ENCODE measurements around the gene STARD10. TPM values are rescaled to one million over a fixed set of nuclear protein-coding genes. Genes with fewer than 3 reads are reported as not detected.
A peak's percentile ranks its signal among the peaks of the same experiment; 100 is the strongest.
"Not testable (repeated sequence)": the region's sequence is repeated elsewhere in the genome, so short reads cannot be mapped to it uniquely, and the experiment has no call there.

Gene STARD10
- total RNA-seq, 1 donor from 2014 or later = 42.3 TPM

DNA sequence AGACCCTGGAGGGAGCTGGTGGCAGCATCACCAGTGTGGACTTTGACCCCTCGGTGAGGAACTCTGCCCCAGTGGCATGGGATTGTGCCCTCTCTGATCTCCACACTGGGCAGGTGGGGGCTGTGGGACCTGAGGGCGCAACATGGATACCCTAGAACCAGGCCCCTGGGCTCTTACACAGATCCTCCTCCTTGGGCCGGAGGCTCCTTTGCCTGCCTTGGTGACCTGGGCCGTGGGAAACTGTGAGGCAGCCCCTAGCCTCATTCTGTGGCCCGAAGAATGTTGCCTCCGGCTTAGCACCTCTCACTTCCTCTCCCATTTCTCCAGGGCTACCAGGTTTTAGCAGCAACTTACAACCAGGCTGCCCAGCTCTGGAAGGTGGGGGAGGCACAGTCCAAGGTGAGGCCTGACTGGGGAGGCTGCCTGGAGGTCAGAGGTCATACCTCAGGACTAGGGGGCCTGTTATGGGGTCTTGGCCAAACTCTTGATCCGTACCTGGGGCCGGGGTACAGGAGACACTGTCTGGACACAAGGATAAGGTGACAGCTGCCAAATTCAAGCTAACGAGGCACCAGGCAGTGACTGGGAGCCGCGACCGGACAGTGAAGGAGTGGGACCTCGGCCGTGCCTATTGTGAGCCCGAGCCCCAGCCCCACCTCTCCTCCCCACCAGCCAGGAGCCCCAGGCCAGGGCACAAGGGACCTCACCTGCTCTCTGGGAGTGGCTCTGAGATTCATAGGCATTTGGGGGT lies 32.5 kb upstream of the STARD10 start:
- DNase-seq (ENCODE audit: low read depth, low spot score) = no peak

- no peak for DNase-seq (ENCODE audit: low read depth, low spot score)
These were observed 31.8 kb upstream of the STARD10 start for GRCh38 chr11:72825661-72826060.

DNA sequence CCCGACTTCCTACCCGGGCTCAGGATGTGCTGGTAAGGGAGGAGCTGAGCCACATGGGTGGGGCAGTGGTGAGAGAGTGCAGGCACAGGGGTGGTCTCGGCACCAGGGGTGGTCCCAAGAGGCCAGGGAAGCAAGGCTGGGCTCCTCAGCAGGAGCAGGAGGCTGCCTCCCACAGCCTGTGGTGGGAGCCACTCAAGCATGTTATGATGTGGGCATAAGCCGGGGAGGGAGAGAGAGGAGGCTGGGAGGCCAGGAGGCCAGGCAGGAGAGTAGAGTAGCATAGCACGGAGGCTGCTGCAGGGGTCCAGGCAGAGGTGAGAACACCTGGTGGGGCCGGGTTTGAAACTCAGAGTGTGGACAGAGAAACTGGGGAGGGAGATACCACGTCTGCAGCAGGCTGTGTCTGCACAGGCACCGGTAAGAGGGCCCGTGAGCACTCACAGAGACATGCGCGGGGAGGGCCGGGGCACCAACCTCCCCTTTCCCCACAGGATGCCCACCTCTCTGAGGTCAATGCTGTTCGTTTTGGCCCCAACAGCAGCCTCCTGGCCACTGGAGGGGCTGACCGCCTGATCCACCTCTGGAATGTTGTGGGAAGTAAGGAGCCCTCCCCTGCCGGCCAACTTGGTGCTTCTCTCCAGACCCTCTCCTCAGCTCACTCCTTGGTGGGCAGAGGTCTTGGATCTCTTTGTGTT lies 31.1 kb upstream of the STARD10 start:
- DNase-seq (ENCODE audit: low read depth, low spot score) = no peak

DNA sequence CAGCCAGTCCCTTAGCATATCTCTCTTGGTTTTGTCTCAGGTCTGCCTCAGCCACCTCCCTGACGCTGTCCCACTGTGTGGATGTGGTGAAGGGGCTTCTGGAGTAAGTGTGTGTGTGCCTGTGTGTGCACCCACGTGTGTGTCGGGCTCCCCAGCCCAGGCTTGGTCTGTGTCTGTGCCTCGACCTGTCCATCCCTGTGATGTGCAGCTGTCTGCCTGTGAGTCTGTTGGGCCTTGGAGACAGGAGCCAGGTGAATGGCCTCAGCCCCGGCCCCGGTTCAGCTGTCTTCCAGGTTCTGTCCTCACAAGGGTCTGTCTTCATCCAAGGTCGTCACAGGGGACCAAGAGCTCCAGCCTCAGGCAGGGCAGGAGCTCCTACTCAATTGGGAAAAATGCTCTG lies 30.2 kb upstream of the STARD10 start:
- DNase-seq (ENCODE audit: low read depth, low spot score) = no peak

GRCh38 chr11:72823105-72823804 lies 29.4 kb upstream of the STARD10 start:
- DNase-seq (ENCODE audit: low read depth, low spot score) = no peak

DNA sequence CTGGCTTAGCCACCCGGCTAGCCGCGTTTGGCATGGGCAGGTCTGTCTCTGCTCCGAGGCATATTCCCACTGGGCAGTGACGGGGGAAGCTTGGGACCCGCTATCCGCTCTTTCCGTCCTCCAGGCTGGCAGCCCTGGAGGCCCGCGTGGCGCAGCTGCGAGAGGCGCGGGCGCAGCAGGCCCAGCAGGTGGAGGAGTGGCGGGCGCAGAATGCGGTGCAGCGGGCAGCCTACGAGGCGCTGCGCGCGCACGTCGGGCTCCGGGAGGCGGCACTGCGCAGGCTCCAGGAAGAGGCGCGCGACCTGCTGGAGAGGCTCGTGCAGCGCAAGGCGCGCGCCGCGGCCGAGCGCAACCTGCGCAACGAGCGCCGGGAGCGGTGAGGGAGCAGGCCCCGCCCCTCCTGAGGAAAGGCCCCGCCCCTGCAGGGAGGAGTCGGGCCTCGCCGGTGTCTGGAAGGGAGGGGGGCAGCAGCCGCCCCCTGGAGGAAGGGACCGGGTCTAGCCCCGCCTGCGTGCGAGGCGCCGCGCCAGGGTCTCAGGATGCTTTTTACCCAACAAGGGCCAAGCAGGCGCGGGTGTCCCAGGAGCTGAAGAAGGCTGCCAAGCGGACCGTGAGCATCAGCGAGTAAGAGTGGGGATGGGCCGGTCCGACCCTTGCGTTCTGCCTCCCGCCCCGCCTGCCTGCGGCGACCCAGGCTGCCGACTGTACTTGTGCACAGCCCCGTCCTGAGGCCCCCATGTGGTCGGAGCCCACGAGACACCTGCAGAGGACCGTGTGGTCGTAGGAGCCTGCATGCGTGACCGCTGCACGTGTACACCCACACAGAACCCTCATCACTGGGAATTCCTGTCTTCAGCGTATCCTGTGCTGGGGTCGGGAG lies 28.3 kb upstream of the STARD10 start:
- peak; percentile 65 for DNase-seq (ENCODE audit: low read depth, low spot score)

DNA sequence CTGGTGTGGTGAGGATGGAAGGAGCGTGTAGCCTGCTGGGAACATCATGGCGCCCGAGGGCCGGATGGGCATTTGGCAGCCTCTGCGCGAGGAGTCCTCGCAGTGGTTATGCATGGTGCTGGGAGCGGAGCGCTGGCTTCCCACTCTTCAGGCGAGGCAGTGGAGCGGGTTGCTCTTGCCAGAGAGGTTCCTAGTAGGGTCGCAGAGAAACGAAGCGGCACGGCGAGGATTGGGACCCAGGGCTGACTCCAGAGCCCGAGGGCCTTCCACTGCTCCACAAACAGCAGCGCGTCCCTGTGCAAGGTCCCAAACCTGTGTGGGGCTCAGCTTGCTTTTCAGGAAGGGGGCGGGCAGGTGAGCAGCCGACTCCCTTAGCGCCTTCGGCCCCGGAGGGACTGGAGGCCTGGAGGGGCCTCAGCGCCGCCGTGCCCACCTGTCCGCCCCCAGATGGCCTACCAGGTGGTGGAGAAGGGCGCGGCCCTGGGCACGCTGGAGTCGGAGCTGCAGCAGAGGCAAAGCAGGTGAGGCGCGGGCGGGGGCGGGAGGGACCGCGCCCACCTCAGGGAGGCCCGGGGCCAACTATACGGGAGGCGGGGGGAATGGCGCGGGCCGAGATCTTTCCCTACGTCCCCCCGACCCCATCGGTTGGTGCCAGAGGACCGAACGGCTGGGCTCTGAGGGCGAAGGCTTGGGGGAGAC lies 27.5 kb upstream of the STARD10 start:
- no peak for DNase-seq (ENCODE audit: low read depth, low spot score)

DNA sequence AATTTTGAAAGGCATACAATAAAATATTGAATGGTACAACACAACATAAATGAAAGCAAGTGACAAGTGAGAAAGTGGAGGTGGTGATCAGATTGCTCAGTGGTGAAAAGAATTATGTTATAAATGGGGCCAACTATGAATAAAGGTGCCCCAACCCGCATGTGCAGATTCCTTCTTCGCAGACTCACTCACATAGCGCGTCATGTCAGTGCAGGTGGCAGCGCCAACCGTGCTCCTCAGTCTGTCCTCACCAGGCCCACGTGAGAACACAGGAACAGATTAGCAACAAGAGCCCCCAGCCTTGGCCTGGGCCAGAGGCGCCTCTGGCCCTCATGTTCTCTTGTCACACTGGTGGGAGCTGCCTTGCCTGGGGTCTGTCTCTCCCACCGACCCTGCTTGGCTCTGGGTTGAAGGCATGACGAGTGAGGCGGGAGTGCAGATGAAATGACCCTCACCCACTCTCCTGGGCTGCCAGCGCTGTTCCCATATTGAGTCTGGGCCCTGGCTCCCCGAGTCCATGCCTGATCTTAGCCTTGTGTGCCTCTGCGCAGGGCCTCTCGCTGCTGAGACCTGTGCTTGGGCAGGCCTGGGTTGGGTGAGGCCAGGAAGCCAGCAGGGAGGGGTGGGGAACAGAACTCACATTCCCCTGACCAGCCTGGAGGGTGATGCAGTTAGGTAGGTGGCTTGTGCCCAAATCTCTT lies 26.7 kb upstream of the STARD10 start:
- DNase-seq (ENCODE audit: low read depth, low spot score) = no peak

DNA sequence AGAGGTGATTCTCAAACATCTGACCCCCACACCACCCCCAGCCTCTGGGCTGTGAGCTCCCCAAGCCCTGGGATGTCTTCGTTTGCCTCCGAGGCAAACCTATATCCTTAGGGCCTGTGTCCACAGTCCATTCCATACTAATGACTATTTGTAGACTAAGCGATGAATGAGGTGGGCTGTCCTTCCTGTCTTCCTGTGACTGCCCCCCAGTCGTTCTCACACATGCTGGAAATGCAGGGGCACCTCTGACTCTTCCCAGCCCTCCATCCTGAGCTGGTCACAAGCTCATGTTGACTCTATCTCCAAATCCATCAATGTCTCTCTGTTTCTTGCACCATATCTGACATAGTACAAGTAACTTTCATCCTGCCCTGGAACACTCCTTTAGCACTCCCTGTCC lies 25.1 kb upstream of the STARD10 start:
- no peak for DNase-seq (ENCODE audit: low read depth, low spot score)

GRCh38 chr11:72817966-72818365 lies 24.1 kb upstream of the STARD10 start:
- DNase-seq (ENCODE audit: low read depth, low spot score) = no peak

DNA sequence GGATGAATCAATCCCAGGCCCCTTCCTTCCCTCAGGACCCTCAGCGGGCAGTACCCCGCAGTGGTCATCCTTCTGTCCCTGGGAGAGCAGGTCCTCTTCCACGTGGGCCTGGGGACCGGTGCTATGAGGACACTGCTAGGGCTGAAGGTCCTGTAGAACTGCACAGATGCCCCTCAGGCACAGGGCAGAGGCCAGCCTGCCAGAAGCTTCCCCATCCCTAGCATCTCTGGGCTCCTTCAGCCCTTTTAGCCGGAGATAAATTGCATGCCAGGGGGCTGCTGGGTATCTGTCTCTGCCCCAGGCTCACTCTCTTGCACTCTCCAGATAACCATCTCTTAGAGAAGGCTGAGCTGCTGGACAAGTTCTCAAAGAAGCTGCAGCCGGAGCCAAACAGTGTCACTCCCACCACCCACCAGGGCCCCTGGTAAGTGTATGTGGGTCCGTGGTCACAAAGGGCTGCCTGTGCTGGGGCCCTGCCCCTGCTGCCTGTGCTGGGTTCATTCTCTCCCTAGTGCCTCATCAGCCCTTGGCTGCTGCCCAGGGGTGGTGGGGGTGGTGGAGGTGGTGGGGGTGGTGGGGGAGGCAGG lies 22.6 kb upstream of the STARD10 start:
- DNase-seq (ENCODE audit: low read depth, low spot score) = no peak

DNA sequence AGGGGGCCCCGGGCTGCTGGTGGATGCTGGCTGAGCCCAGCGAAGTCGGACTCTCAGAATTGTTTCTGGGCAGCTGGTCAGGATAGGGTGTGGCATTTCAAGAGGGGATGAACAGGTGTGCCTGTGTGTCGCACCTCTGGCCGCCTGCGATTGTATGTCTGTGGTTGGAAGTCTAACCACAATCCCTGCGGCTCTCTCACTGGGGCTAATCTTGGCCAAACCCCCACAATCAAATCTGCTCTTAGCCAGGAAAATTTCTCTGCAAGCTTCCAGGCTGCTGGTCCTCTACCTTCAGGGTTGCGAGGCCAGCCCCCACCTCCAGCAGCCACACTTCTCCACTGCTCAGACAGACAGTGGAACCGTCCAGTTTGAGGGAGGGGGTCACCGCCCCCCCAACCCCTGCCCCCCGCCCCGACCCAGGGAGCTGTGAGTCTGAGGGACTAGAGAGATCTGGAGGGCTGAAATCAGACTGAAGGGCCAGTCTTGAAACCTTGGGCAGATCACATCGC lies 21.3 kb upstream of the STARD10 start:
- no peak for DNase-seq (ENCODE audit: low read depth, low spot score)

DNA sequence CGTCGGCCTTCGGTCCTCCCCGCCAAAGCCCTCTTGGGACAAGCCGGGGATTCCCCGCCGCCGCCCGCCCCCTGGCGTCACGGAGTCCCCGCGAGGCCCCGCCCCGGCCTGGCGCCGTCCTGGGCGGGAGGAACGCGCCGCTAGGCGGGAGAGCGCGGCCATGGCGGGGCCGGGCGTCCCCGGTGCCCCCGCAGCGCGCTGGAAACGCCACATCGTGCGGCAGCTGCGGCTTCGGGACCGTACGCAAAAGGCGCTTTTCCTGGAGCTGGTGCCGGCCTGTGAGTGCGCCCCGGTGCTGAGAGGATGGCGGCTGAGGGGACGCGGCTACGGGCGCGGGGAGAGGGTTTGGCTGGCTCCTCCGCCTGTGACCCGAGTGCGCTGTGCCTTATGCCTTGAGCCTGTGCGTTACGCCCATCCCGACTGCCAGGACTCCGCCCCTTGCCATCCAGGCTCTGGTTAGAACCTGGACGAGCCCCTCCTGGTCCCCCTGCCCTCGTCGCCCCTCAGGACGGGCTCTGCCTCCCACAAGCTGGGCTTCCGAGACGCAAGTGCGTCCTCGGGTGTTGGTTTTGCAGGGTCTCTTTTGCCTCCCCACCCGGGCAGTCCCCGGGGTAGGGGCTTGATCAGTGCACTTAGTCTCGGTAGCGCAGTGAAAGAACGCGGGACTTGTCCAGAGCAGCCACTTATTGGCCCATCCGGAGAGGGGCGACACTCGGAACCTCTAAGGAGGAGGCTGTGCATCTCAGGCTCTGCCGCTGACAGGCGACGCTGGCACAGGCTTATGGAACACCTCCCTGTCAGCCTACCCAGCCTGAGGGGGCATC lies 20.7 kb upstream of the STARD10 start, which contains the start of gene ATG16L2:
ATG16L2 (plus strand) TSS at position 126 of the 824 bp plus-strand sequence; CDS start at position 161, 35 bp downstream.
- DNase-seq (ENCODE audit: low read depth, low spot score) = peak; percentile 55

DNA sequence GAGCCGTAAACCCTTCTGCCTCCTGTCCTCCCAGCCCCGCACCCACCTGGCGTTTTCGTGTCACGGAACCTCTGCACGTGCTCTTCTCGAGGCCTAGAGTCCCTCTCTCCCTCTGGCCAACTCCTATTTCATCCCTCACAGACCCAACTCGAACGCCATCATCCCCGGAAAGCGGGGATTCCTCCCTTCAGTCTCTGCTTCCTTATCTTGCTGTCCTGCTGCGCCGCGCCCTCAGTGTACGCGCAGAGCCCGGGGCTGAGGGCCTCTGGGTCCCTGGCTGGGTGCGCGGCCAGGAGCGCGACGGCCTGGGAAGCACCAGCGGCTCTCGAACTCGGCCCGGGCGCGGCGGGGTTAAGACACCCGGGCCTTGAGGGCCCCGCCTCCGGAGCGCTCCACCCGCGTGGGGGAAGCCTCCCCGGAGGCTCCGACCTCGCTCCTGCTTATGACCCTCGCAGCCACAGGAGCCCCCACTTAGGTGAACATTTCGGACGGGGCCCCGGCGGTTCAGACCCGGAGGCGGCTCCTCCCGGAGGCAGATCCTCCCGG lies 20.0 kb upstream of the STARD10 start:
- DNase-seq (ENCODE audit: low read depth, low spot score) = no peak

- DNase-seq (ENCODE audit: low read depth, low spot score) = no peak
These were observed 19.3 kb upstream of the STARD10 start for GRCh38 chr11:72812967-72813739.

DNA sequence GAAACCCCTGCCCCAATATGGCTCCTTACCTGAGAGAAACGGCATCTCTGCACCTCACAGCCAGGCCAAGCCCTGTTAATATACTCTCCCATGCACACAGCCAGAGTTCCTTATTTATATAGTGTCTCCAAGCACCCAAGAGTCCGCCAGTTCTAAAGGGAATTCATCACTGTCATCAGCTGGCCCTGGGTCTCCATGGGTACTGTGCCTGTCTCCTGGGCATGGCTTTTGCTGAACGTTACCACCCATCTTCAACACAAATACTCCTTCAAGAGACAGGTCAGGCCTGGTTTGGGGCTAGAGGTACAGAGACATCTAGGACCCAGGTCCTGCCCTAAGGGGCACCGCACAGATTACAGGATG lies 18.7 kb upstream of the STARD10 start:
- no peak for DNase-seq (ENCODE audit: low read depth, low spot score)

DNA sequence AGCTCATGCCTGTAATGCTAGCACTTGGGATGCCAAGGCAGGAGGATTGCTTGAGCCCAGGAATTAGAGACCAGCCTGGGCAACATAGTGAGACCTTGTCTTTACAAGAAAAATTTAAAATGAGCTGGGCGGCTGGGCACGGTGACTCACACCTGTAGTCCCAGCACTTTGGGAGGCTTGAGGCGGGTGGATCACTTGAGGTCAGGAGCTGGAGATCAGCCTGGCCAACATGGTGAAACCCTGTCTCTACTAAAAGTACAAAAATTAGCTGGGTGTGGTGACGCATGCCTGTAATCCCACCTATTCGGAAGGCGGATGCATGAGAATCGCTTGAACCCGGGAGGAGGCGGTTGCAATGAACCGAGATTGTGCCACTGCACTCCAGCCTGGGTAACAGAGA lies 17.8 kb upstream of the STARD10 start:
- DNase-seq (ENCODE audit: low read depth, low spot score) = not testable (repeated sequence)
